Activated CD4-positive, alpha-beta T cell treated with anti-CD3 and anti-CD28 coated beads for 48 hours (primary cell): Measurements from ENCODE around the gene FRYL.
"Not testable (repeated sequence)": the region's sequence is repeated elsewhere in the genome, so short reads cannot be mapped to it uniquely, and the experiment has no call there.

Experiments used
- DNase-seq: peaks from one replicate; pipeline ENCODE4 v3.0.0-alpha.2; 2020

FRYL gene

DNA sequence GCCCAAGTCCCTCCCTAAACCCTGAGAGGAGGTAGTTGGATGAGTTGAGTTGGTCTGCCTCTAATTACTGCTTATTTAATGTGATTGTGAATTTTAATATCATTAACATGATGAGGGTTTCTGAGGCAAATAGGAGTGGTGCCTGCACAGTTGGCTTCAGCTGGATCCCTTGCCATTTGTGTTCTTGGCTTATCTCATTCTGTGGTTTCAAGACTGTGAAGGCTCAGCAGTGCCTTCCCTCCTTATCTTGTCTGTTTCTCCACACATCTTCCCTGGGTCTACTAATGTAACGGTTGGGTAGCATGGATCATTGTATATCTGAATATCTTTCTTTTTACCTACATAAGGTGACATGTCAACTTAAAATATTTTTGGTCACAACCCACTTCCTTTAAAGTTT is 298.5 kb downstream of the FRYL start:
- DNase-seq = no peak

DNA sequence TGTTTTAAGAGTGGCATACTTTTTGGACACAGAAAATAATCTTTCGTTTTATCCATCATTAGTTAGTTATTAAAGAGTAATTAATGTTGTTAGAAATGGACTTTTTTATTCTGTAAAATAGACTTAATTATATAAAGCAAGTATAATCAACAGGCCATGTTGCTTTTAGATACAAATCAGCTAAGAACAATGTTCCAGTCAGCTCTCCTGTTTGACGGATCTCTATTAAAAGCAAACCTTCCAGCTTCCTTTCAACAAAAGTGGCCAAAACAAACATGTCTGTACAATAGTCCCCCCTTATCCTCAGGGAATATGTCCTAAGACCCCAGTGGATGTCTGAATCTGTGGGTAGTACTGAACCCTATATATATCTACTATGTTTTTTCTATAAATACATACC is 301.8 kb downstream of the FRYL start:
- DNase-seq = no peak

DNA sequence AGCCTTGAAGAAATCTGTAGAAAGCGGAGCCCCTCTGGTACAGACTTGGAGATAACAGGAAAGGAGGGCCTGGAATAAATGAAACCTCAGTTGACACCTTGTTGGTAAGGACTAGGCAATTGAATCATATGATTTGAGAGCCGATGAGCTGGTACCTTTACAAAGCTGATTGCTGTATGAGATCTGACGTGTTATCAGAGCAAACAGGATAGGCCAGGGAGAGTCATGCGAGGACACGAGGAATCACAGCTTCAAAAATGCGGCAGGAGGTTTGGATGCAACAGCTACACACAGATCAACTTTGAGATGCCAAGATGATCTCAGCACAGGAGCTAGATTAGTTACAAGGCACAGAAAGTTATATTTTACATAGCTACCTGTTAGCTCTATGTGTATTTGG is 304.3 kb downstream of the FRYL start:
- no peak for DNase-seq

GRCh38 chr4:48472794-48473193 is 307.3 kb downstream of the FRYL start:
- no peak for DNase-seq

GRCh38 chr4:48470570-48470969 is 309.5 kb downstream of the FRYL start:
- DNase-seq = no peak

DNA sequence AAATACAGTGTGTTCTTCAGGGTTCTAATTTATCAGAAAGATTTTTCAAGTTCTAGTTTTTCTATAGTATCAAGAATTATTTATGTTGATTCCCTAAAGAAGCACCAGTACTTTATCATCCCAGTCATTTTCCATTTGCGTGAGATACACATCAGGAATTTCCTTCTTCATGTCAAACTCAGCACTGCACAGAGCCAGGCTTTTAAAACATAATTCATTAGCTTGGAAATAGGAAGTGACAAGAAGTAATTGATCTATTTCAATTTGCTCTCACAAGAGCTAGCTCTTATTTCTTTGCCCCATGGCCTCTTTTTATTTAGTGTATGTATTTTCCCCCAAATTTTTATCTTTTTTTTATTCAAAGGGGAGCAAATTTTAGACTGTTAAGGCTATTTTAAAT is 309.9 kb downstream of the FRYL start:
- no peak for DNase-seq

- no peak for DNase-seq
Observed at GRCh38 chr4:48467891-48468290, 312.2 kb downstream of the FRYL start.

DNA sequence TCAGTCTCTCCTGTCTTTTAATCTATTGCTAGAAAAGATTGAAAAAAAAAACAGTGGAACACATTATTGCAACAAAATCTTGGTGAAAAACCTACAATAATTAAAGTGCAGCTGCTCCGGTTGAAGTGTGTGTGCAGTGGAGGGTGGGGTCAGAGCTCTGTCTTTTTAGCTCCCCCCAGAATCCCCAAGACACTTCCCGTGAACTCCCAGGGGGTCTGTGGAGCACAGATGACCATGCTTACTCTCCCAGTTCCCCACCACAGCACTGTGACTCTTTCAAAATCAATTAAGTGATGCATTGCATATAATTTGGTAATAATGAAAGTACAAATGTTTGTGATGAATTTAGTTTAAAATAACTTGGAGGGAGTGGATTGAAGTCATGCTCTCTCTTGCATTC is 312.6 kb downstream of the FRYL start:
- no peak for DNase-seq

DNA sequence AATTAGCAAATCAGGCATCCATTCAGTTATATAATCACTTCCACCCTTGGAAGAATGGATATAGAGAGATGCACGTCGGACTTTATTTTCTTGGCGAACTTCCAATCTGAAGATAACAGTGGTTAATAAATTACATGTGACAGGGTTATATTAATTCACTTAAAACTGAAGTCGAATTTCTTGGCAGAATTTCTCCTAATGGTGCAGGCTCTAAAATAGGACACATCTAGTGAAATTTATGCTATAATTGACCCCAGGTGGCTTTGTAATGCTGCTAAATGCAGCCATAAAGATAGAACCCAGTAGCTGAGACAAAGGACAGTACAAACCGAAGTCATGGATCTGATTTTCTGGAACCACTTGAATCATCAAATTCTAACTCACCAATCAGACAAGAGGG is 317.7 kb downstream of the FRYL start:
- no peak for DNase-seq

DNA sequence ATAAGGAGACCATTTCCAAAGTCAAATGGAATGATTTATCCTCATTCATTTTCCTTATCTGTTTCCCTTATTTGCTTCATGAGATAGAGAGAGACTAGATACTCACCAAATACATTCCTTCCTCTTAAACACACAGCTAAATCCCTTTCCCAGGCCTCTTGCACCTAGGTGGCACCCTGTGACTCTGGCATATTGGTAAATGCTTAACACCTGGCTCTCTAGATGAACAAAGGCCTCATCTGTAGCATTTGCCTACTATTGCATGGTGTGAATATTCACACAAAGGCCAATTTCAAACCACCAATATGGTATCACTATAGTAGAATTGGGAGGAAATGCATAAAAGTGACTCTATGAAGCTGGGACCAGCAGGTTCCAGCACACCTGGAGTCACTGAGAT is 319.1 kb downstream of the FRYL start:
- no peak for DNase-seq

DNA sequence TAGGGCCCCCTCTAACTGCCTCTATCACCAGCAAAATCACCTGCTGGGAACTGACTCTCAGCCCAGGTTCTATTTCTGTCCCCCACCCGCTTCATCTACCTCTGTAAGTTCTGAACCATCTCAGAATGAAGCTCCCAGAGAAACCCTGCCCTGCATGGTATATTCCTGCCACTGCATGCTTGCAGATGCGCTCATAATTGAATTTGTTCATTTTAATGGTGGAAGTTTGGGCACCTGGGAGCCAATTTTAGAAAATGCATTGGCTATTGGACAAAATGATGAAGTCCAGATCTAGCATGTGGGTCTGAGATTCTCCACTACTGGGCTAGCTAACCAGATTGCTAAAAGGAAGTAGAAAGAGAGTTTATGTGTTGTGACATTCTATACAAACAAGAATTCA is 325.5 kb downstream of the FRYL start:
- no peak for DNase-seq

DNA sequence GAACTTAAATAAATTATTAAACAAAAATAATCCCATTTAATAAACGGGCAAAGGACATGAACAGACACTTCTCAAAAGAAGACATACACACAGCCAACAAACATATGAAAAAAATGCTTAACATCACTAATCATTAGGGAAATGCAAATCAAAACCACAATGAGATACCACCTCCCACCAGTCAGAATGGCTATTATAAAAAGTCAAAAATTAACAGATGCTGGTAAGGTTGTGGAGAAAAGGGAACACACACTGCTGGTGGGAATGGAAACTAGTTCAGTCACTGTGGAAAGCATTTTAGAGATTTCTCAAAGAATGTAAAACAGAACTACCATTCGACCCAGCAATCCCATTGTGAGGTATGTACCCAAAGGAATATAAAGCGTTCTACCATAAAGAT is 328.4 kb downstream of the FRYL start:
- not testable (repeated sequence) for DNase-seq

- DNase-seq = no peak
Observed at GRCh38 chr4:48450740-48451139, 329.3 kb downstream of the FRYL start.

DNA sequence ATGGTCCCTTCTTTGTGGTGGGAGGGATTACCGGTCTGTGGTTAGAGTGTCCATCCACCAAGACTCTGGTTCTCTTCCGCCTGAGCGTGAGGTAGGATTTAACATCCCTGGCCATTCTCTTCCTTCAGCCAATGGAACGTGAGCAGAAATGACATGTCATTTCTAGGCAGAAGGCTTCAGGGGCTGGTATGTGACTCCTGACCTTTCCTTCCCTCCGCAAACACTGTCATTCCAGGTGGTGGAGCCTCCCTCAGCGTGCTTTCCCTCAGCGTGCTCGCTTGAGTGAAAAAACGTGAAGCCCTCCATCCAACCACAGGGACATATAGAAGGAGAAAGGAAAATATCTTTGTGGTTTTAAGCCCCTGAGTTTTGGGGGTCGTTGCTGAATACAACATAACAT is 330.9 kb downstream of the FRYL start:
- no peak for DNase-seq
